ENCODE data around the gene GABARAPL1.

DNA sequence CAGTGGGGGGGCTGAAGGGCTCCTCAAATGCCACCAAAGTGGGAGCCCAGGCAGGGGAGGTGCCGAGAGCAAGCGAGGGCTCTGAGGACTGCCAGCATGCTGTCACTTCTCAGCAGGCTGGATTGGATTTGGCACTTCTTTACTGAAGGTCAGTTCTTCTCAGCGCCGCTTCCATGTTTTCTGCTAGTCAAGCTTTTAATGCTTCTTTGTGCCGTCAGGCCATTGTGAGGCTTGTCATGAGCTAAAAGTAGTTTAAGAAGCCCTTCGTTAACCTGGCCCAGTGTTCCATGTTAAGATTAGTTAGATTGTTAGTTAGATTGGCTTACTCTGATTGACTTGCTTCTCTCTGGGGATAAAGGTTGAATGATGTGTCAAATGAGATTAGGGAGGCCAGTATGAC is 13.4 kb downstream of the GABARAPL1 start:
- TF ChIP-seq, protein P1, sequence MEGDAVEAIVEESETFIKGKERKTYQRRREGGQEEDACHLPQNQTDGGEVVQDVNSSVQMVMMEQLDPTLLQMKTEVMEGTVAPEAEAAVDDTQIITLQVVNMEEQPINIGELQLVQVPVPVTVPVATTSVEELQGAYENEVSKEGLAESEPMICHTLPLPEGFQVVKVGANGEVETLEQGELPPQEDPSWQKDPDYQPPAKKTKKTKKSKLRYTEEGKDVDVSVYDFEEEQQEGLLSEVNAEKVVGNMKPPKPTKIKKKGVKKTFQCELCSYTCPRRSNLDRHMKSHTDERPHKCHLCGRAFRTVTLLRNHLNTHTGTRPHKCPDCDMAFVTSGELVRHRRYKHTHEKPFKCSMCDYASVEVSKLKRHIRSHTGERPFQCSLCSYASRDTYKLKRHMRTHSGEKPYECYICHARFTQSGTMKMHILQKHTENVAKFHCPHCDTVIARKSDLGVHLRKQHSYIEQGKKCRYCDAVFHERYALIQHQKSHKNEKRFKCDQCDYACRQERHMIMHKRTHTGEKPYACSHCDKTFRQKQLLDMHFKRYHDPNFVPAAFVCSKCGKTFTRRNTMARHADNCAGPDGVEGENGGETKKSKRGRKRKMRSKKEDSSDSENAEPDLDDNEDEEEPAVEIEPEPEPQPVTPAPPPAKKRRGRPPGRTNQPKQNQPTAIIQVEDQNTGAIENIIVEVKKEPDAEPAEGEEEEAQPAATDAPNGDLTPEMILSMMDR (conservative IDR thresholded peaks at IDR 0.05; ENCODE audit: low read depth, low read length): no peak
- no peak for TF ChIP-seq EZH2 (IDR thresholded peaks at IDR 0.05; ENCODE audit: borderline replicate concordance, low read depth, low read length, poor library complexity, severe bottlenecking)

All from A673 (cell line).